ENCODE data around the gene ARHGAP44. TPM values are rescaled to one million over a fixed set of nuclear protein-coding genes. Genes with fewer than 3 reads are reported as not detected.

The ARHGAP44 gene
- total and polyA plus RNA-seq, 4 donors: 0.14 to 1.3 (median 0.42) TPM

DNA sequence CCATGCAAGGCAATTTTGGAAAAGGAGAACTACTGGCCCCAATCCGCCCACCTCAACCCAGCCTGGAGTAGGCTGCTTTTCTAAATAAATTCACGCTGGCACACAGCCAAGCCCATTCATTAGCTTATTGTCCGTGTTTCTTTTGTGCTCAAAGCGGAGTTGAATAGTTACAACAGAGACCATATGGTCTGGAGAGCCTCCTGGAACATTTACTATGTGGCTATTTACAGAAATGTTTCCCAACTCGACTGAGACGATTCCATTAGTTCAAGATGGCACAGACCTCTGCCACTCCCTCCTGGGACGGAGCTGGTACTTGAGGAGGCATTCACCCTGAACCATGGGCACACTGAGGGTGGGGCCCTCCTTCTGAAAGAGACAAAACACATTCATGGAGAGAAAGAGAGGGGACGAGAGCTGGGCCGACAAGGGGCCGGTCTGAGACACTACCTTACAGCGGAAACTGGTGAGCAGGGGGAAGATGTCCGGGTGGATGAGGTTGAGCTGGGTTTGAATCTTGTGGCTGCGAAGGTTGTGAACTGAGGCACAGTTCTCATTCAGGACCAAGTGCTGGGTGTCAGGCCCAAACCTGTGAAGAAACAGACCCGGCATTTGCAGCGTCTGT is 212.8 kb downstream of the ARHGAP44 start:
- no peak for DNase-seq (ENCODE audit: low spot score)
- TF ChIP-seq FOXA1 (IDR thresholded peaks at IDR 0.05) (no peak), YY1 (IDR thresholded peaks at IDR 0.05) (no peak), SP1 (IDR thresholded peaks at IDR 0.05) (no peak), RAD21 (IDR thresholded peaks at IDR 0.05) (no peak), FOXA2 (IDR thresholded peaks at IDR 0.05) (no peak), NR2F2 (IDR thresholded peaks at IDR 0.05) (no peak), RXRA (IDR thresholded peaks at IDR 0.05) (no peak), HNF4G (IDR thresholded peaks at IDR 0.05) (no peak), TAF1 (conservative IDR thresholded peaks at IDR 0.05) (no peak), EGR1 (IDR thresholded peaks at IDR 0.05; ENCODE audit: low read depth in 2 of 2) (no peak), GABPA (IDR thresholded peaks at IDR 0.05 in 1 of 2, conservative IDR thresholded peaks at IDR 0.05 in 1 of 2) (no peak)
- TF ChIP-seq, protein P1, sequence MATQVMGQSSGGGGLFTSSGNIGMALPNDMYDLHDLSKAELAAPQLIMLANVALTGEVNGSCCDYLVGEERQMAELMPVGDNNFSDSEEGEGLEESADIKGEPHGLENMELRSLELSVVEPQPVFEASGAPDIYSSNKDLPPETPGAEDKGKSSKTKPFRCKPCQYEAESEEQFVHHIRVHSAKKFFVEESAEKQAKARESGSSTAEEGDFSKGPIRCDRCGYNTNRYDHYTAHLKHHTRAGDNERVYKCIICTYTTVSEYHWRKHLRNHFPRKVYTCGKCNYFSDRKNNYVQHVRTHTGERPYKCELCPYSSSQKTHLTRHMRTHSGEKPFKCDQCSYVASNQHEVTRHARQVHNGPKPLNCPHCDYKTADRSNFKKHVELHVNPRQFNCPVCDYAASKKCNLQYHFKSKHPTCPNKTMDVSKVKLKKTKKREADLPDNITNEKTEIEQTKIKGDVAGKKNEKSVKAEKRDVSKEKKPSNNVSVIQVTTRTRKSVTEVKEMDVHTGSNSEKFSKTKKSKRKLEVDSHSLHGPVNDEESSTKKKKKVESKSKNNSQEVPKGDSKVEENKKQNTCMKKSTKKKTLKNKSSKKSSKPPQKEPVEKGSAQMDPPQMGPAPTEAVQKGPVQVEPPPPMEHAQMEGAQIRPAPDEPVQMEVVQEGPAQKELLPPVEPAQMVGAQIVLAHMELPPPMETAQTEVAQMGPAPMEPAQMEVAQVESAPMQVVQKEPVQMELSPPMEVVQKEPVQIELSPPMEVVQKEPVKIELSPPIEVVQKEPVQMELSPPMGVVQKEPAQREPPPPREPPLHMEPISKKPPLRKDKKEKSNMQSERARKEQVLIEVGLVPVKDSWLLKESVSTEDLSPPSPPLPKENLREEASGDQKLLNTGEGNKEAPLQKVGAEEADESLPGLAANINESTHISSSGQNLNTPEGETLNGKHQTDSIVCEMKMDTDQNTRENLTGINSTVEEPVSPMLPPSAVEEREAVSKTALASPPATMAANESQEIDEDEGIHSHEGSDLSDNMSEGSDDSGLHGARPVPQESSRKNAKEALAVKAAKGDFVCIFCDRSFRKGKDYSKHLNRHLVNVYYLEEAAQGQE (IDR thresholded peaks at IDR 0.05): no peak
- TF ChIP-seq, protein P2, sequence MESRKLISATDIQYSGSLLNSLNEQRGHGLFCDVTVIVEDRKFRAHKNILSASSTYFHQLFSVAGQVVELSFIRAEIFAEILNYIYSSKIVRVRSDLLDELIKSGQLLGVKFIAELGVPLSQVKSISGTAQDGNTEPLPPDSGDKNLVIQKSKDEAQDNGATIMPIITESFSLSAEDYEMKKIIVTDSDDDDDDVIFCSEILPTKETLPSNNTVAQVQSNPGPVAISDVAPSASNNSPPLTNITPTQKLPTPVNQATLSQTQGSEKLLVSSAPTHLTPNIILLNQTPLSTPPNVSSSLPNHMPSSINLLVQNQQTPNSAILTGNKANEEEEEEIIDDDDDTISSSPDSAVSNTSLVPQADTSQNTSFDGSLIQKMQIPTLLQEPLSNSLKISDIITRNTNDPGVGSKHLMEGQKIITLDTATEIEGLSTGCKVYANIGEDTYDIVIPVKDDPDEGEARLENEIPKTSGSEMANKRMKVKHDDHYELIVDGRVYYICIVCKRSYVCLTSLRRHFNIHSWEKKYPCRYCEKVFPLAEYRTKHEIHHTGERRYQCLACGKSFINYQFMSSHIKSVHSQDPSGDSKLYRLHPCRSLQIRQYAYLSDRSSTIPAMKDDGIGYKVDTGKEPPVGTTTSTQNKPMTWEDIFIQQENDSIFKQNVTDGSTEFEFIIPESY (IDR thresholded peaks at IDR 0.05): no peak
- TF ChIP-seq, protein P3, sequence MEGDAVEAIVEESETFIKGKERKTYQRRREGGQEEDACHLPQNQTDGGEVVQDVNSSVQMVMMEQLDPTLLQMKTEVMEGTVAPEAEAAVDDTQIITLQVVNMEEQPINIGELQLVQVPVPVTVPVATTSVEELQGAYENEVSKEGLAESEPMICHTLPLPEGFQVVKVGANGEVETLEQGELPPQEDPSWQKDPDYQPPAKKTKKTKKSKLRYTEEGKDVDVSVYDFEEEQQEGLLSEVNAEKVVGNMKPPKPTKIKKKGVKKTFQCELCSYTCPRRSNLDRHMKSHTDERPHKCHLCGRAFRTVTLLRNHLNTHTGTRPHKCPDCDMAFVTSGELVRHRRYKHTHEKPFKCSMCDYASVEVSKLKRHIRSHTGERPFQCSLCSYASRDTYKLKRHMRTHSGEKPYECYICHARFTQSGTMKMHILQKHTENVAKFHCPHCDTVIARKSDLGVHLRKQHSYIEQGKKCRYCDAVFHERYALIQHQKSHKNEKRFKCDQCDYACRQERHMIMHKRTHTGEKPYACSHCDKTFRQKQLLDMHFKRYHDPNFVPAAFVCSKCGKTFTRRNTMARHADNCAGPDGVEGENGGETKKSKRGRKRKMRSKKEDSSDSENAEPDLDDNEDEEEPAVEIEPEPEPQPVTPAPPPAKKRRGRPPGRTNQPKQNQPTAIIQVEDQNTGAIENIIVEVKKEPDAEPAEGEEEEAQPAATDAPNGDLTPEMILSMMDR (IDR thresholded peaks at IDR 0.05; ENCODE audit: low read depth, low read length, missing input control): no peak
- H3K4me1 ChIP-seq (ENCODE audit: control insufficient read depth in 4 of 4, insufficient read depth in 4 of 4, low read length in 3 of 4): peaks cover 0 to 11% (median 0%) of the 10 kb centered on the region in 4 donors
- peaks cover 19 to 72% (median 63%) of the 10 kb centered on the region in 4 donors for H3K36me3 ChIP-seq (ENCODE audit: control insufficient read depth in 4 of 4, insufficient read depth in 3 of 4, low read depth in 1 of 4, low read length in 3 of 4)
- H3K27ac ChIP-seq (ENCODE audit: low read depth in 1 of 2, low read length in 2 of 2): no peak overlapping the region
- no peak overlapping the region for H3K4me3 ChIP-seq (ENCODE audit: low read depth in 1 of 3, low read length in 3 of 3)
- 72% methylated on average over 15 of the region's 15 CpGs for WGBS
- no peak overlapping the region for H3K9ac ChIP-seq (ENCODE audit: low read depth in 1 of 2, low read length in 2 of 2)
- no peaks in the 10 kb centered on the region for H3K9me3 ChIP-seq (ENCODE audit: control insufficient read depth in 4 of 4, low read length in 3 of 4)
- no peaks in the 10 kb centered on the region for H3K27me3 ChIP-seq (ENCODE audit: control insufficient read depth in 4 of 4, insufficient read depth in 4 of 4, low read length in 3 of 4)

DNA sequence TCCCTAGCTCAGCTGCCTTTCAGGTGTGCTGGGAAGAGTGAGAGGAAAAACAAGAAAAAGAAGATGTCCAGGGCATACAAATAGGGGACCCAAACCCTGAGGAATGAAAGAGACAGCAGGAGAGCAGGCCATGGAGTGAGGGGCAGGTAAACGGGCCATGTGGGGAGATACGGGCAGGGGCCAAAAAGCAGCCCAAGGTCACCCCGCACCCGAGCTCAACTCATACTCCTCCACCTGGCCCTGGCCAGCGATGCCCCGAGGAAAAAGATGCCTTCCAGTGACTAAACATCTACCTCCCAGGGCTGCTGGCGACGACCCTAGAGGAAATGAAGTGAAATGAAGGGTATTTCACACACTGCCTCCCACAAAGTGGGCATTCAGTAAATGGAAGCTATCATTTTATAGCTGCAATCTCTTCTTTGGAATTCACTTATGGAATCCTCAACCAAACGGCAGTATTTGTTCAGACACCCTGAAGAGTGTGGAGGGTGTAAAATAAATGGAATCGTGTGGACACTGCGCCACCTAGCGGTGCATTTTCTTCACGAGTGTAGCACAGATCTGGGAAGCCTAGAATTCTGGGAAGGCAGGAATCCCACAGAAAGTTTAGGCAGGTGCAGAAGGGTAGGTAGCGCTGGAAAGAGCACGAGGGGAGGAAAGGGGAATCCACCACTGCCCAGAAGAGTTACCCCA is 213.6 kb downstream of the ARHGAP44 start:
- DNase-seq (ENCODE audit: low spot score): peak; percentile 79
- Histone ChIP-seq H3K9me3 (ENCODE audit: control insufficient read depth in 4 of 4, low read length in 3 of 4) (no peaks in the 10 kb centered on the region), H3K9ac (ENCODE audit: low read depth in 1 of 2, low read length in 2 of 2) (no peak overlapping the region), H3K4me3 (ENCODE audit: low read depth in 1 of 3, low read length in 3 of 3) (no peak overlapping the region), H3K27me3 (ENCODE audit: control insufficient read depth in 4 of 4, insufficient read depth in 4 of 4, low read length in 3 of 4) (no peaks in the 10 kb centered on the region), H3K4me1 (ENCODE audit: control insufficient read depth in 4 of 4, insufficient read depth in 4 of 4, low read length in 3 of 4) (peaks cover 0 to 11% (median 0%) of the 10 kb centered on the region in 4 donors), H3K27ac (ENCODE audit: low read depth in 1 of 2, low read length in 2 of 2) (no peak overlapping the region), H3K36me3 (ENCODE audit: control insufficient read depth in 4 of 4, insufficient read depth in 3 of 4, low read depth in 1 of 4, low read length in 3 of 4) (peaks cover 18 to 69% (median 56%) of the 10 kb centered on the region in 4 donors)
- 46% methylated on average over 15 of the region's 15 CpGs for WGBS
- TF ChIP-seq, protein P1 (IDR thresholded peaks at IDR 0.05): no peak
- TF ChIP-seq HNF4A (conservative IDR thresholded peaks at IDR 0.05) (no peak), RXRA (IDR thresholded peaks at IDR 0.05) (no peak), GABPA (IDR thresholded peaks at IDR 0.05 in 1 of 2, conservative IDR thresholded peaks at IDR 0.05 in 1 of 2) (no peak), YY1 (IDR thresholded peaks at IDR 0.05) (no peak), FOXA1 (IDR thresholded peaks at IDR 0.05) (no peak), HNF4G (IDR thresholded peaks at IDR 0.05) (no peak), EGR1 (IDR thresholded peaks at IDR 0.05; ENCODE audit: low read depth in 2 of 2) (no peak), RAD21 (IDR thresholded peaks at IDR 0.05) (peak; percentile 93 to 94), FOXA2 (IDR thresholded peaks at IDR 0.05) (no peak)
- TF ChIP-seq, protein P2 (IDR thresholded peaks at IDR 0.05): no peak
- TF ChIP-seq, protein P4, sequence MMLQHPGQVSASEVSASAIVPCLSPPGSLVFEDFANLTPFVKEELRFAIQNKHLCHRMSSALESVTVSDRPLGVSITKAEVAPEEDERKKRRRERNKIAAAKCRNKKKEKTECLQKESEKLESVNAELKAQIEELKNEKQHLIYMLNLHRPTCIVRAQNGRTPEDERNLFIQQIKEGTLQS (IDR thresholded peaks at IDR 0.05): no peak
